GM12801 (cell line): ENCODE data around the gene ACVR2A.

Experiments
- TF ChIP-seq, protein P1 (sequence below): IDR thresholded peaks from one replicate; pipeline ENCODE4 v1.5.1; 2011; ENCODE audit warnings: control low read depth; ENCODE audit not compliant: insufficient read length; ENCODE audit errors: extremely low read depth

ACVR2A gene

DNA sequence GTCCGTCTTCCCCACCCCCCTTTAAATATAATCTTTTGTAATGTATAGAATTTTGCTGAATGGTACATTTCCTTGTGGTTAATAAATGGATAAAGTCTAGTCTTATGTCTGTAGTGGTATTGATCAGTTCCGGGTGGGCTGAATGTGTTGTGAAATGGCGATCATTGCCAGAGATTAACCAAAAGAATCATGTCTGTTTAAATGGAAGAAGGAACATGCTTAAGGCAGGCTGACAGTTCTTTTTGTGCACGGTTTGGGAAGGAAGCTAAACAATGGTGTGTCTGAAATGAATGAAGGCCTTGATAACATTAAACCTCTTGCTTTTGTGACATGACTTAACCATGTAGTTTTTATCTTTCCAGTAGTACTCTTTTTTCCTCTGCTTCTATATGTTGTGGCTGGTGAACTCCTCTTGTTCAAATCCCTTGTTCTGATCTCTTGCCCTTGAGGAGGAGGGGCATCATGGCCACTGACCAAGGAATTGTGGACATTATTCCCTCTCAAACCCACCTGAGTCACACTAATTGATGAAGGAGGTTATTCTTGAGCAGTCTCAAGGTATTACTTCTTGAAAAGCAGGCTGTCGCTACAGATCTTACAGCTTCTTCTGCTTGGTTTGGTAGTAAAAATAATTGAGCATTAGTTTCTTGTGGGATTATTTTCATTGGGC lies 1.7 kb downstream of the ACVR2A start:
- TF ChIP-seq, protein P1, sequence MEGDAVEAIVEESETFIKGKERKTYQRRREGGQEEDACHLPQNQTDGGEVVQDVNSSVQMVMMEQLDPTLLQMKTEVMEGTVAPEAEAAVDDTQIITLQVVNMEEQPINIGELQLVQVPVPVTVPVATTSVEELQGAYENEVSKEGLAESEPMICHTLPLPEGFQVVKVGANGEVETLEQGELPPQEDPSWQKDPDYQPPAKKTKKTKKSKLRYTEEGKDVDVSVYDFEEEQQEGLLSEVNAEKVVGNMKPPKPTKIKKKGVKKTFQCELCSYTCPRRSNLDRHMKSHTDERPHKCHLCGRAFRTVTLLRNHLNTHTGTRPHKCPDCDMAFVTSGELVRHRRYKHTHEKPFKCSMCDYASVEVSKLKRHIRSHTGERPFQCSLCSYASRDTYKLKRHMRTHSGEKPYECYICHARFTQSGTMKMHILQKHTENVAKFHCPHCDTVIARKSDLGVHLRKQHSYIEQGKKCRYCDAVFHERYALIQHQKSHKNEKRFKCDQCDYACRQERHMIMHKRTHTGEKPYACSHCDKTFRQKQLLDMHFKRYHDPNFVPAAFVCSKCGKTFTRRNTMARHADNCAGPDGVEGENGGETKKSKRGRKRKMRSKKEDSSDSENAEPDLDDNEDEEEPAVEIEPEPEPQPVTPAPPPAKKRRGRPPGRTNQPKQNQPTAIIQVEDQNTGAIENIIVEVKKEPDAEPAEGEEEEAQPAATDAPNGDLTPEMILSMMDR: no peak

DNA sequence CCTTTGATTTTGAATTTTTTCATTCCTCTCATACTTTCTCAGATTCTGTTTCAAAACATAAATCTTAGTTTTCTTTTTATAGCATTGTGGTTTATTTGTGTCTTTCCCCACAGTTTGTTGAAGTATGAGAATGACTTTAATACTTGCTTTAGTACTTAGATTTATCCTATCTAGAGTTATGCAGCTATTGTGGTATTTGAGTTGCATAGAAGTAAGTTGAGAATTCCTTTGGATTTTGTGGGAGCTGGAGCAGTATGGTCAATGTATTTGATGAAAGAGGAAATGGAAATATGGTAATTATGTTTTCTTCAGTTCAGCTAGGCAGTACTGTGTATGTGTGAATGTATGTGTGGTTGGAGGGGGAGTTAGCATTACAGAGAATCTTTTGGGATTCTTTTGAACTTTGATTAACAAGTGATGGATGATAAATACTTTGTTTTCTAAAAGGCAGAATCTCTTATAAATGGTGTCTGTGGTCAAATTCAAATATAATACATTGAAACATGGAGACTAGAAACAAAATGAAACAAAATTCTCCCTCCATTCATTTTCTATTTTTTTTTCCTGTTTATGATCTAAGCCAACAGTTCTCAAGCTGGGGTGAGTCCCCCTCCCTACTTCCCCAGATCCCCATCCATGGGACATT lies 3.0 kb downstream of the ACVR2A start:
- TF ChIP-seq, protein P1: no peak

- TF ChIP-seq, protein P1: no peak
Measured at GRCh38 chr2:147850838-147851237, 6.0 kb downstream of the ACVR2A start.

- TF ChIP-seq, protein P1: no peak
Measured at GRCh38 chr2:147851244-147851930, 6.6 kb downstream of the ACVR2A start.

DNA sequence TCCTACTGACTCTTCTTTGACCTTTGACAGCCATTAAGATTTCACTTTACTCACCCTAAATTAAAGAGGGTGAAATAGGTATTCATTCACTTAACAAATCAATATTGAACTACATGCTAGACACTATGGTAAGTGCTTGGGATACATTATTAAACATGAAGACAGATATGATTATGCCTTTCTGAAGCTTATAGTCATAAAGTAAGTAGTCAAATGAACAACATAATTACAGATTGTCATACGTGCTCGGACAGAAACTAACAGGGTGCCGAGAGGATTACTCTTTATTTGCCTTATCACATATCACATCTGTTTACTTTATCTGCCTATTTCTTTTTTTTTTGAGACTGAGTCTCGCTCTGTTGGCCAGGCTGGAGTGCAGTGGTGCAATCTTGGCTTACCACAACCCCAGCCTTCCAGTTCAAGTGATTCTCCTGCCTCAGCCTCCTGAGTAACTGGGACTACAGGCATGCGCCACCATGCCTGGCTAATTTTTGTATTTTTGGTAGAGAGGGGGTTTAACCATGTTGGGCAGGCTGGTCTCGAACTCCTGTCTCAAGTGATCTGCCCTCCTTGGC lies 9.8 kb downstream of the ACVR2A start:
- TF ChIP-seq, protein P1: no peak

- TF ChIP-seq, protein P1: no peak
Measured at GRCh38 chr2:147855316-147855715, 10.5 kb downstream of the ACVR2A start.

- TF ChIP-seq, protein P1: no peak
Measured at GRCh38 chr2:147855977-147856376, 11.1 kb downstream of the ACVR2A start.
